Thyroid gland (tissue), 4 donors: Measurements from ENCODE around the gene GALNT18. TPM values are rescaled to one million over a fixed set of nuclear protein-coding genes. Genes with fewer than 3 reads are reported as not detected.

Experiments used
- DNase-seq, 2 donors: peaks; one replicate each; pipeline ENCODE4 v3.0.0-alpha.2; 2019
- H3K27ac ChIP-seq, 3 donors: fragments of 200-600 bp; sonication (generic); 1 replicate in 2 of 3; 2 replicates in 1 of 3; pipeline ENCODE4 v1.5.1; 2016 to 2019; ENCODE audit warnings: mild to moderate bottlenecking in 1 of 3, moderate library complexity in 1 of 3
- H3K27me3 ChIP-seq: fragments of 200-600 bp; sonication (generic); one replicate; pipeline ENCODE4 v1.5.1; 2019
- H3K36me3 ChIP-seq, 2 donors: fragments of 200-600 bp; sonication (generic); one replicate each; pipeline ENCODE4 v1.5.1; 2016 to 2019
- H3K4me1 ChIP-seq, 2 donors: fragments of 200-600 bp; sonication (generic); one replicate each; pipeline ENCODE4 v1.5.1; 2017 to 2019
- H3K4me3 ChIP-seq, 3 donors: fragments of 200-600 bp; sonication (generic); replicated peaks in 1 of 3; 1 replicate in 2 of 3; 2 replicates in 1 of 3; pipeline ENCODE4 v1.5.1; 2016; ENCODE audit warnings: mild to moderate bottlenecking in 1 of 3
- H3K9me3 ChIP-seq: fragments of 200-600 bp; sonication (generic); one replicate; pipeline ENCODE4 v1.5.1; 2017
- POLR2A ChIP-seq, 2 donors: fragments of 450-650 bp; IDR thresholded peaks; one replicate each; pipeline ENCODE4 v1.6.1; 2017; ENCODE audit warnings: antibody characterized with exemption in 2 of 2, mild to moderate bottlenecking in 2 of 2, moderate library complexity in 1 of 2
- WGBS, 2 donors: methylation state at CpG; one replicate each; pipeline ENCODE4 v1.1.5; 2017; 5-methylcytosine and 5-hydroxymethylcytosine counted together
- intact Hi-C: fragments of 100-400 bp; cut with DNase I; formaldehyde crosslinking; loops from one replicate; pipeline ENCODE4 v1.15.1; 2023
- total RNA-seq, 4 donors: library from RNA; depleted of rRNA; stranded (reverse); fragments of >200 nt; gene quantifications; one replicate each; pipeline ENCODE4 v1.2.3, GENCODE V29; 2016
- TF ChIP-seq, protein P1 (sequence below), 6 experiments: fragments of 200-600 bp in 3 of 6; fragments of 450-650 bp in 3 of 6; sonication (generic) in 3 of 6; IDR thresholded peaks; one replicate each; pipeline ENCODE4 v1.5.1; 2016 to 2019; ENCODE audit warnings: antibody characterized with exemption in 6 of 6, mild to moderate bottlenecking in 2 of 6, inconsistent platforms in 1 of 6, moderate library complexity in 1 of 6

Gene GALNT18
- total RNA-seq, 4 donors from 2014 or later: 60.7 to 93.8 (median 87.5) TPM

GRCh38 chr11:11605181-11605580, 16.6 kb downstream of the GALNT18 start:
- H3K4me1 ChIP-seq: peaks cover 16 to 31% of the 10 kb centered on the region in 2 donors
- WGBS, 2 donors: 83 to 91% methylated on average over 6 of the region's 6 CpGs
- no peaks in the 10 kb centered on the region for H3K9me3 ChIP-seq
- H3K27me3 ChIP-seq: no peaks in the 10 kb centered on the region
- no peak for TF ChIP-seq POLR2A (IDR thresholded peaks at IDR 0.05)
- TF ChIP-seq, protein P1, sequence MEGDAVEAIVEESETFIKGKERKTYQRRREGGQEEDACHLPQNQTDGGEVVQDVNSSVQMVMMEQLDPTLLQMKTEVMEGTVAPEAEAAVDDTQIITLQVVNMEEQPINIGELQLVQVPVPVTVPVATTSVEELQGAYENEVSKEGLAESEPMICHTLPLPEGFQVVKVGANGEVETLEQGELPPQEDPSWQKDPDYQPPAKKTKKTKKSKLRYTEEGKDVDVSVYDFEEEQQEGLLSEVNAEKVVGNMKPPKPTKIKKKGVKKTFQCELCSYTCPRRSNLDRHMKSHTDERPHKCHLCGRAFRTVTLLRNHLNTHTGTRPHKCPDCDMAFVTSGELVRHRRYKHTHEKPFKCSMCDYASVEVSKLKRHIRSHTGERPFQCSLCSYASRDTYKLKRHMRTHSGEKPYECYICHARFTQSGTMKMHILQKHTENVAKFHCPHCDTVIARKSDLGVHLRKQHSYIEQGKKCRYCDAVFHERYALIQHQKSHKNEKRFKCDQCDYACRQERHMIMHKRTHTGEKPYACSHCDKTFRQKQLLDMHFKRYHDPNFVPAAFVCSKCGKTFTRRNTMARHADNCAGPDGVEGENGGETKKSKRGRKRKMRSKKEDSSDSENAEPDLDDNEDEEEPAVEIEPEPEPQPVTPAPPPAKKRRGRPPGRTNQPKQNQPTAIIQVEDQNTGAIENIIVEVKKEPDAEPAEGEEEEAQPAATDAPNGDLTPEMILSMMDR (IDR thresholded peaks at IDR 0.05): no peak
- H3K4me3 ChIP-seq: no peak overlapping the region
- H3K36me3 ChIP-seq: no peaks in the 10 kb centered on the region
- DNase-seq: no peak
- H3K27ac ChIP-seq: no peak overlapping the region
- intact Hi-C loops: no loop called here

DNA sequence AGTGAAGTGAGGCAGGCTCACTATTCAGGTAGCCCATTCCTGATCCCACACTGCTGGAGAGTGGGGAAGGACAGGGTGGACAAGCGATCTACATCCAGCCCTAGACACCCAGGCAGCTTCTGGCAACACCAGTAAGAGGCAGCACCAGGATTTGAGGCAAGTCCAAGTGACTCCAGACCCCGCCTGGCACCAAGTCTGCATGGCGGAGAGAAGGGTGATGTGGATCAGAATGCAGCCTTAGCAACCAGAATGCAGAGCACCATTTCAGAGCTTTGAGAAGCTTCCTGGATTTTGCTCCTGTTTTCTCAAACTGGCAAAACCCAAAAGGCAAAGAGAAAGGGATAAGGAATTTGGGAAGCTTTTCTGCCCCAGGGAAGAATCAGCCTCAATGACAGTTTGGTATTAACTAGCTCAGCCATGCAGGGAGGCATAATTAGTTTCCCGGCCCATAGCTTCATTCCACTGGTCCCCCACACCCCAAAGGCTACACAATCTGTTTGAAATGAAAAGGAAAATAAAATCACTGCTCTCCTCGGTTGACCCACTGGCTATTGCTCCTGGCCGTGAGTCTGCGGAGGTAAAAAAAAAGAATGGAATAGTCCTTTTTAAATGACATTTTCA, 17.3 kb downstream of the GALNT18 start:
- Histone ChIP-seq H3K9me3 (no peaks in the 10 kb centered on the region), H3K27me3 (no peaks in the 10 kb centered on the region), H3K4me1 (peaks cover 16 to 24% of the 10 kb centered on the region in 2 donors), H3K27ac (no peak overlapping the region), H3K36me3 (no peaks in the 10 kb centered on the region), H3K4me3 (no peak overlapping the region)
- no peak for DNase-seq
- TF ChIP-seq, protein P1 (IDR thresholded peaks at IDR 0.05): no peak
- TF ChIP-seq POLR2A (IDR thresholded peaks at IDR 0.05): no peak
- WGBS, 2 donors: 93 to 95% methylated on average over 7 of the region's 7 CpGs
- intact Hi-C loops: no loop called here

- H3K9me3 ChIP-seq: no peaks in the 10 kb centered on the region
- H3K27me3 ChIP-seq: no peaks in the 10 kb centered on the region
- DNase-seq: no peak
- no peaks in the 10 kb centered on the region for H3K36me3 ChIP-seq
- no peak overlapping the region for H3K4me3 ChIP-seq
- H3K27ac ChIP-seq: no peak overlapping the region
- no peaks in the 10 kb centered on the region for H3K4me1 ChIP-seq
- intact Hi-C loops: no loop called here
- TF ChIP-seq, protein P1 (IDR thresholded peaks at IDR 0.05): no peak
- TF ChIP-seq POLR2A (IDR thresholded peaks at IDR 0.05): no peak
These were observed 19.8 kb downstream of the GALNT18 start for GRCh38 chr11:11602011-11602410.

DNA sequence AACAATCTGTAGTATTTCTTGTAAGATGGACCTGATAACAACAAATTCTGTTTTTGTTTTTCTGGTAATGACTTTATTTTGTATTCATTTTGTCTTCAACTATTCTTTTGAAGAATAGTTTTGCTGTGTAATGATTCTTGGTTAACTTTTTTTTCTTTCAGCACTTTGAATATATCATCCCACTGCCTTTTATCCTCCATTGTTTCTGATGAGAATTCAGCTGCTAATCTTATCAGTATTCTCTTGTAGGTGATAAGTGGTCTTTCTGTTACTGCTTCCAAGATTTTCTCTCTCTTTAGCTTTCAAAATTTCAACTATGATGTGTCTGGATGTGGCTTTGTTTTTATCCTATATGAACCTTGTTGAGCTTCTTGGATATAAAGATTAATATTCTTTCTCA, 21.5 kb downstream of the GALNT18 start:
- TF ChIP-seq, protein P1 (IDR thresholded peaks at IDR 0.05): no peak
- TF ChIP-seq POLR2A (IDR thresholded peaks at IDR 0.05): no peak
- DNase-seq: no peak
- no peaks in the 10 kb centered on the region for H3K9me3 ChIP-seq

GRCh38 chr11:11598243-11598642, 23.6 kb downstream of the GALNT18 start:
- intact Hi-C loops: no loop called here
- H3K4me1 ChIP-seq: no peaks in the 10 kb centered on the region
- no peak for TF ChIP-seq POLR2A (IDR thresholded peaks at IDR 0.05)
- TF ChIP-seq, protein P1 (IDR thresholded peaks at IDR 0.05): no peak

More for the DNA sequence above, 21.5 kb downstream of the GALNT18 start:
- Histone ChIP-seq H3K27me3 (no peaks in the 10 kb centered on the region), H3K36me3 (no peaks in the 10 kb centered on the region), H3K27ac (no peak overlapping the region), H3K4me3 (no peak overlapping the region), H3K4me1 (no peaks in the 10 kb centered on the region)
- intact Hi-C loops: no loop called here

More at GRCh38 chr11:11598243-11598642, 23.6 kb downstream of the GALNT18 start:
- Histone ChIP-seq H3K27ac (no peak overlapping the region), H3K27me3 (no peaks in the 10 kb centered on the region), H3K9me3 (no peaks in the 10 kb centered on the region), H3K36me3 (no peaks in the 10 kb centered on the region), H3K4me3 (no peak overlapping the region)
- WGBS, 2 donors: 86 to 95% methylated on average over 1 of the region's 1 CpG
- no peak for DNase-seq
